Lower lobe of right lung (tissue), 2 donors: ENCODE data around the gene EXOC1. TPM values are rescaled to one million over a fixed set of nuclear protein-coding genes. Genes with fewer than 3 reads are reported as not detected.

Experiments
- ATAC-seq, 2 donors: fragments of 200-7000 bp; cut with Tn5 transposase; one replicate each; pipeline ENCODE4 v1.9.1; 2020 to 2022; ENCODE audit warnings: mild to moderate bottlenecking in 2 of 2, moderate library complexity in 2 of 2
- DNase-seq: peaks from one replicate; pipeline ENCODE4 v3.0.0-alpha.2; 2020
- H3K27ac ChIP-seq: fragments of 200-600 bp; one replicate; pipeline ENCODE4 v1.8.0; 2022
- H3K27me3 ChIP-seq: fragments of 200-600 bp; one replicate; pipeline ENCODE4 v1.8.0; 2022; ENCODE audit warnings: low read depth
- H3K36me3 ChIP-seq: fragments of 200-600 bp; one replicate; pipeline ENCODE4 v1.8.0; 2022; ENCODE audit warnings: mild to moderate bottlenecking
- H3K4me1 ChIP-seq: fragments of 200-600 bp; one replicate; pipeline ENCODE4 v1.8.0; 2022
- H3K4me3 ChIP-seq: fragments of 200-600 bp; one replicate; pipeline ENCODE4 v1.8.0; 2022; ENCODE audit warnings: mild to moderate bottlenecking
- H3K9me3 ChIP-seq: fragments of 200-600 bp; one replicate; pipeline ENCODE4 v1.8.0; 2022
- intact Hi-C: fragments of 100-400 bp; cut with DNase I; formaldehyde crosslinking; loops from one replicate; pipeline ENCODE4 v1.11.0; 2022
- total RNA-seq: library from RNA; stranded (reverse); fragmentation: NEBNext Ultra II Directional; extraction: Animal tissue kit (Norgen Biotek cat#: 25700); gene quantifications from one replicate; pipeline ENCODE4 v1.2.1, GENCODE V29; 2021
- TF ChIP-seq, protein P1 (sequence below): fragments of 200-600 bp; IDR thresholded peaks from one replicate; pipeline ENCODE4 v1.8.0; 2022; ENCODE audit warnings: antibody characterized with exemption, mild to moderate bottlenecking
- donor health status: DM: no; HTN: yes; CAD: no; lungs with severe emphysema.

EXOC1 gene
- total RNA-seq, 1 donor from 2014 or later, result 35.9 TPM

DNA sequence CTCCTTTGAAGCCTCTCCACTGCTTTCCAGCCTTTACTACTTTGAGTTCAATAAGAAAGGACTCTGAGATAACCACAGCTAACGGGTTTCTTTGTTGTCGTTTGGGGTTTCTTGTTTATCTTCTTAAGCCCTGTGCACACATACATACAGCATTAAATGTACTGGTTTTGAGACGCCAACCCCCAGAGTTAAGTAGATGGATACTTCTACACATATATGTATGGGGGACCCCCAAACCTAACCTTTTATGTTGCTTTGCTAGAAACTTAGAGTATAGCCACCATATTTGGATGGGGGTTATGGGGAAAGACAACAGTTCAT lies 96.0 kb downstream of the EXOC1 start:
- peaks cover 25% of the 10 kb centered on the region for H3K4me1 ChIP-seq
- DNase-seq (no peak), ATAC-seq (no peak)
- H3K27ac ChIP-seq, result peak overlapping the region; percentile 96
- no peaks in the 10 kb centered on the region for H3K27me3 ChIP-seq
- peaks cover 22% of the 10 kb centered on the region for H3K36me3 ChIP-seq
- H3K9me3 ChIP-seq, result no peaks in the 10 kb centered on the region
- H3K4me3 ChIP-seq, result peak overlapping the region; percentile 74
- intact Hi-C loops, result no loop called here
- TF ChIP-seq, protein P1, sequence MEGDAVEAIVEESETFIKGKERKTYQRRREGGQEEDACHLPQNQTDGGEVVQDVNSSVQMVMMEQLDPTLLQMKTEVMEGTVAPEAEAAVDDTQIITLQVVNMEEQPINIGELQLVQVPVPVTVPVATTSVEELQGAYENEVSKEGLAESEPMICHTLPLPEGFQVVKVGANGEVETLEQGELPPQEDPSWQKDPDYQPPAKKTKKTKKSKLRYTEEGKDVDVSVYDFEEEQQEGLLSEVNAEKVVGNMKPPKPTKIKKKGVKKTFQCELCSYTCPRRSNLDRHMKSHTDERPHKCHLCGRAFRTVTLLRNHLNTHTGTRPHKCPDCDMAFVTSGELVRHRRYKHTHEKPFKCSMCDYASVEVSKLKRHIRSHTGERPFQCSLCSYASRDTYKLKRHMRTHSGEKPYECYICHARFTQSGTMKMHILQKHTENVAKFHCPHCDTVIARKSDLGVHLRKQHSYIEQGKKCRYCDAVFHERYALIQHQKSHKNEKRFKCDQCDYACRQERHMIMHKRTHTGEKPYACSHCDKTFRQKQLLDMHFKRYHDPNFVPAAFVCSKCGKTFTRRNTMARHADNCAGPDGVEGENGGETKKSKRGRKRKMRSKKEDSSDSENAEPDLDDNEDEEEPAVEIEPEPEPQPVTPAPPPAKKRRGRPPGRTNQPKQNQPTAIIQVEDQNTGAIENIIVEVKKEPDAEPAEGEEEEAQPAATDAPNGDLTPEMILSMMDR, result no peak

- H3K4me3 ChIP-seq, result no peak overlapping the region
- H3K9me3 ChIP-seq, result no peaks in the 10 kb centered on the region
- H3K27me3 ChIP-seq, result no peaks in the 10 kb centered on the region
- intact Hi-C loops, result no loop called here
- H3K4me1 ChIP-seq, result peaks cover 25% of the 10 kb centered on the region
- no peak overlapping the region for H3K27ac ChIP-seq
- TF ChIP-seq, protein P1, result no peak
- no peak for DNase-seq
- ATAC-seq, result no peak
- H3K36me3 ChIP-seq, result peaks cover 33% of the 10 kb centered on the region
Measured at GRCh38 chr4:55951191-55951922, 97.9 kb downstream of the EXOC1 start.

Other genes starting within 250 kb of the EXOC1 start
- gene NMU, start 217.3 kb upstream of the EXOC1 start, total RNA-seq, result 0.83 TPM
- not detected for gene EXOC1L, start 33.9 kb upstream of the EXOC1 start, total RNA-seq
- gene CEP135, start 95.3 kb downstream of the EXOC1 start, total RNA-seq, result 8.2 TPM